ENCODE results near the gene GNPTAB. TPM values are rescaled to one million over a fixed set of nuclear protein-coding genes. Genes with fewer than 3 reads are reported as not detected.
A peak's percentile ranks its signal among the peaks of the same experiment; 100 is the strongest.
"Not testable (repeated sequence)": the region's sequence is repeated elsewhere in the genome, so short reads cannot be mapped to it uniquely, and the experiment has no call there.

GNPTAB gene
- total RNA-seq, 1 donor from 2014 or later = 59.2 TPM

- no peak within 1 kb of the TSS for H3K27ac ChIP-seq
- H3K36me3 ChIP-seq = peaks cover 55% of the 10 kb centered on the region
- DNase-seq (no peak), ATAC-seq (peak in 1 of 2 donors; percentile 50)
- no peaks in the 10 kb centered on the region for H3K4me1 ChIP-seq
- no peaks in the 10 kb centered on the region for H3K27me3 ChIP-seq (ENCODE audit: low read depth)
- TF ChIP-seq CTCF (IDR thresholded peaks at IDR 0.05) = no peak
- intact Hi-C loops (cut with DNase I) = no loop called here
- H3K9me3 ChIP-seq = no peaks in the 10 kb centered on the region
- no peak within 1 kb of the TSS for H3K4me3 ChIP-seq
These were observed 91.7 kb downstream of the GNPTAB start, which contains the start of gene SYCP3 for GRCh38 chr12:101738920-101739665. SYCP3 (minus strand) TSS chr12:101739462; CDS start chr12:101737935, 1,527 bp downstream.

DNA sequence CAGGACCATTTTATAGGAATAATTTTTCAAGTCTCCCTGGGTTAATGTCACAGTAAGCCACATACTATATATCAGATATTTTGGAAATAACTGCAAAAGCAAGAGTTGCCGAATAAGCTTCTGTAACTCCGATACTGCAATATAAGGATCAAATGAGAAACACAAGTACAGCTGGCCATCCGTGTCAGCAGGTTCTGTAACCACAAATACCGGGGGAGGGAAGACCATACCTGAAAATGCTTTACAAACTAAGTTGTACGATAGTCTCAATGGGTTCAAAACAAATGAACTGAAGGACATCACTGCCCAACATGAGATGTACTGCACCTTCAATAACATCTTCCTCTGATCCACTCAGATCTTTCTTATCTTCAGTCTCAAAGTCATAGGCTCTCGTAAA lies 93.3 kb downstream of the GNPTAB start:
- H3K27ac ChIP-seq = no peak overlapping the region
- H3K36me3 ChIP-seq = peaks cover 52% of the 10 kb centered on the region
- no peaks in the 10 kb centered on the region for H3K9me3 ChIP-seq
- intact Hi-C loops (cut with DNase I) = no loop called here
- H3K4me1 ChIP-seq = no peaks in the 10 kb centered on the region
- DNase-seq (no peak), ATAC-seq (no peak)
- H3K27me3 ChIP-seq (ENCODE audit: low read depth) = no peaks in the 10 kb centered on the region
- TF ChIP-seq CTCF (IDR thresholded peaks at IDR 0.05) = no peak
- H3K4me3 ChIP-seq = no peak overlapping the region

GRCh38 chr12:101734482-101734881 lies 96.3 kb downstream of the GNPTAB start:
- not testable (repeated sequence) for ATAC-seq

GRCh38 chr12:101733166-101733565 lies 97.6 kb downstream of the GNPTAB start:
- Histone ChIP-seq H3K4me1 (no peaks in the 10 kb centered on the region), H3K27me3 (ENCODE audit: low read depth) (no peaks in the 10 kb centered on the region), H3K27ac (no peak overlapping the region), H3K36me3 (peaks cover 66% of the 10 kb centered on the region), H3K9me3 (no peaks in the 10 kb centered on the region), H3K4me3 (no peak overlapping the region)
- TF ChIP-seq CTCF (IDR thresholded peaks at IDR 0.05) = no peak
- DNase-seq (no peak), ATAC-seq (no peak)
- intact Hi-C loops (cut with DNase I) = no loop called here

More at GRCh38 chr12:101734482-101734881, 96.3 kb downstream of the GNPTAB start:
- H3K27me3 ChIP-seq (ENCODE audit: low read depth); H3K4me1 ChIP-seq; H3K9me3 ChIP-seq; H3K27ac ChIP-seq; intact Hi-C loops (cut with DNase I); DNase-seq; H3K4me3 ChIP-seq: not testable (repeated sequence)
- peaks cover 67% of the 10 kb centered on the region for H3K36me3 ChIP-seq

DNA sequence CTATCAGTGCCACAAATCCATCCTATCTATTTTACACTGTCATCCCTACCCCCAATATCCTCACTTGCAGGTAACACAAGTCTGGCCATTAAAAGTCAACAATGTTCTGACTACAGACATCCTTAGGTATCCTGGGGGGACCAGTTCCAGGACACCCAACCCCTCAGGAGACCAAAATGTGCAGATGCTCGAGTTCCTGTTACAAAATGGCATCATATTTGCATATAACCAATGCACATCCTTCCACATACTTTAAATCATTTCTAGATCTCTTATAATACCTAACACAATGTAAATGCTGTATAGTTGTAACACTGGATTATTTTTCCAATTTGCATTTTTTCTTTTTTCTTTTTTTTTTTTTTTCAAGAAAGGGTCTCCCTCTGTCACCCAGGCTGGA lies 98.4 kb downstream of the GNPTAB start:
- H3K27me3 ChIP-seq (ENCODE audit: low read depth) = no peaks in the 10 kb centered on the region
- no peak overlapping the region for H3K27ac ChIP-seq
- intact Hi-C loops (cut with DNase I) = no loop called here
- peaks cover 66% of the 10 kb centered on the region for H3K36me3 ChIP-seq
- H3K4me1 ChIP-seq = no peaks in the 10 kb centered on the region
- no peak for DNase-seq
- H3K9me3 ChIP-seq = no peaks in the 10 kb centered on the region
- TF ChIP-seq CTCF (IDR thresholded peaks at IDR 0.05) = no peak
- ATAC-seq = no peak
- H3K4me3 ChIP-seq = no peak overlapping the region

DNA sequence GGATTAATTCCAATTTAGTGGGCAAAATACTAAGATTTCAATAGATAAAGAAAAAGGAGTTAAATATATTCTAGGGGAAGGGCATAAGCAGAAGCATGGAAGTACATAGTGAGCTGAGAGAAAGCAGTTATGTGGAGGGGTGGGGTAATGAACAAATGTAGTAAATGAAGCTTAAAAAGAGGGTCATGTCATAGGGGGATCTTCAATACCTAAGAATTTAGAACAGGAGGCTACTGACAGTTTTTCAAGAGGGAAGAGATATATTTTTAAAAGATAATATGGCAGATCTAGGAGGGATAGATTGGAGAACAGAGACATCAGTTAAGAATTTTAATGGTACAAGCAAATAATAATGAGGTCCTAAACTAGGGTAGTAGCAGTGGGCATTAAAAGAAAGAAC lies 100.9 kb downstream of the GNPTAB start:
- no peak for ATAC-seq
- DNase-seq = no peak
- H3K27me3 ChIP-seq (ENCODE audit: low read depth) = no peaks in the 10 kb centered on the region
- H3K27ac ChIP-seq = no peak overlapping the region
- no peaks in the 10 kb centered on the region for H3K9me3 ChIP-seq
- intact Hi-C loops (cut with DNase I) = no loop called here
- no peaks in the 10 kb centered on the region for H3K4me1 ChIP-seq
- no peak for TF ChIP-seq CTCF (IDR thresholded peaks at IDR 0.05)
- H3K36me3 ChIP-seq = peaks cover 85% of the 10 kb centered on the region
- no peak overlapping the region for H3K4me3 ChIP-seq
